HEK293T (cell line): ENCODE results near the gene TRIM27.

ENCODE experiments used
- ARNT ChIP-seq: fragments of 450-650 bp; IDR thresholded peaks from 2 replicates; pipeline ENCODE4 v1.6.1; 2017; ENCODE audit warnings: mild to moderate bottlenecking
- BHLHE40 ChIP-seq: fragments of 450-650 bp; IDR thresholded peaks from 2 replicates; pipeline ENCODE4 v1.6.1; 2016; ENCODE audit warnings: mild to moderate bottlenecking, moderate library complexity, borderline replicate concordance
- FOXA1 ChIP-seq: fragments of 450-650 bp; IDR thresholded peaks from 2 replicates; pipeline ENCODE4 v1.6.1; 2016; ENCODE audit warnings: mild to moderate bottlenecking
- FOXM1 ChIP-seq: fragments of 450-650 bp; IDR thresholded peaks from 2 replicates; pipeline ENCODE4 v1.6.1; 2017; ENCODE audit warnings: mild to moderate bottlenecking, borderline replicate concordance
- HDGF ChIP-seq: fragments of 450-650 bp; IDR thresholded peaks from 2 replicates; pipeline ENCODE4 v1.6.1; 2017; ENCODE audit warnings: antibody characterized with exemption, borderline replicate concordance
- SUZ12 ChIP-seq: fragments of 450-650 bp; IDR thresholded peaks from 2 replicates; pipeline ENCODE4 v1.6.1; 2016; ENCODE audit warnings: mild to moderate bottlenecking
- TARDBP ChIP-seq: fragments of 450-650 bp; IDR thresholded peaks from 2 replicates; pipeline ENCODE4 v1.6.1; 2016

- no peak for TF ChIP-seq ARNT
- TF ChIP-seq FOXM1, result no peak
- TF ChIP-seq BHLHE40, result no peak
- TF ChIP-seq FOXA1, result no peak
- TF ChIP-seq HDGF, result no peak
- TF ChIP-seq TARDBP, result no peak
- TF ChIP-seq SUZ12, result no peak
These were observed 21.6 kb upstream of the TRIM27 start for GRCh38 chr6:28945349-28945748.
